Activated CD4-positive, alpha-beta T cell treated with anti-CD3 and anti-CD28 coated beads, Interleukin-10, Interleukin-2, amounts not matched to agents 100 ng/mL and 50 ng/mL, durations not matched to agents 16 hours and 8 hours (primary cell): ENCODE measurements around the gene RBM17.
"Not testable (repeated sequence)": the region's sequence is repeated elsewhere in the genome, so short reads cannot be mapped to it uniquely, and the experiment has no call there.

Source experiments
- DNase-seq: peaks from one replicate; pipeline ENCODE4 v3.0.0-alpha.2; 2020

Gene RBM17

GRCh38 chr10:6056411-6057135 is 32.3 kb upstream of the RBM17 start:
- DNase-seq, result no peak

- peak; percentile 92 for DNase-seq
Observed at GRCh38 chr10:6058682-6059475, 30.0 kb upstream of the RBM17 start.

GRCh38 chr10:6059506-6059905 is 29.3 kb upstream of the RBM17 start:
- peak; percentile 26 for DNase-seq

GRCh38 chr10:6061056-6061455 is 27.8 kb upstream of the RBM17 start:
- DNase-seq, result peak; percentile 52

- peak; percentile 93 for DNase-seq
Observed at GRCh38 chr10:6062101-6062771, 26.6 kb upstream of the RBM17 start, which contains the start of gene IL2RA. Gene IL2RA, minus strand, starts transcription at chr10:6062367. Its CDS starts 216 bp downstream, at chr10:6062151.

GRCh38 chr10:6064119-6064518 is 24.7 kb upstream of the RBM17 start:
- DNase-seq, result no peak

- DNase-seq, result not testable (repeated sequence)
Observed at GRCh38 chr10:6064726-6065125, 24.1 kb upstream of the RBM17 start.

GRCh38 chr10:6065406-6065805 is 23.4 kb upstream of the RBM17 start:
- DNase-seq, result peak; percentile 70

GRCh38 chr10:6065835-6066234 is 23.0 kb upstream of the RBM17 start:
- DNase-seq, result peak; percentile 81

GRCh38 chr10:6067457-6067856 is 21.4 kb upstream of the RBM17 start:
- DNase-seq, result no peak

- DNase-seq, result no peak
Observed at GRCh38 chr10:6068006-6068405, 20.8 kb upstream of the RBM17 start.

- peak; percentile 55 for DNase-seq
Observed at GRCh38 chr10:6068422-6068821, 20.4 kb upstream of the RBM17 start.

GRCh38 chr10:6069081-6069931 is 19.5 kb upstream of the RBM17 start:
- DNase-seq, result peak; percentile 89

- peak; percentile 84 for DNase-seq
Observed at GRCh38 chr10:6070660-6071059, 18.2 kb upstream of the RBM17 start.

GRCh38 chr10:6071181-6072175 is 17.4 kb upstream of the RBM17 start:
- DNase-seq, result no peak

- DNase-seq, result peak; percentile 92
Observed at GRCh38 chr10:6072215-6072934, 16.5 kb upstream of the RBM17 start.

- DNase-seq, result peak; percentile 64
Observed at GRCh38 chr10:6074489-6075301, 14.1 kb upstream of the RBM17 start.

- no peak for DNase-seq
Observed at GRCh38 chr10:6077071-6077675, 11.7 kb upstream of the RBM17 start.

- DNase-seq, result no peak
Observed at GRCh38 chr10:6079044-6079443, 9.8 kb upstream of the RBM17 start.
